Spleen (tissue), 7 donors: ENCODE measurements around the gene RGS9BP.

Source experiments
- POLR2A ChIP-seq, 3 donors: fragments of 450-650 bp; IDR thresholded peaks; one replicate each; pipeline ENCODE4 v1.5.1; 2017; ENCODE audit warnings: antibody characterized with exemption in 3 of 3, mild to moderate bottlenecking in 1 of 3
- POLR2AphosphoS5 ChIP-seq, 3 donors: sonication (generic); formaldehyde crosslinking; IDR thresholded peaks; one replicate each; pipeline ENCODE4 v1.5.1; 2017; ENCODE audit warnings: antibody characterized with exemption in 3 of 3
- TF ChIP-seq, protein P1 (sequence below), 11 experiments: fragments of 200-600 bp in 7 of 11; fragments of 450-650 bp in 4 of 11; sonication (generic) in 4 of 11; IDR thresholded peaks in 8 of 11; conservative IDR thresholded peaks in 3 of 11; 1 replicate in 7 of 11; 2 replicates in 4 of 11; pipeline versions ENCODE4 v1.4.0 to v1.8.0; 2016 to 2021; ENCODE audit warnings: antibody characterized with exemption in 11 of 11, inconsistent platforms in 4 of 11, mild to moderate bottlenecking in 1 of 11
- donor health status: DM: no; HTN: no; CAD: no; lungs with moderate emphysema.
- donor health status: DM: no; HTN: no; CAD: no.
- donor health status: DM: no; HTN: no; CAD: no.

DNA sequence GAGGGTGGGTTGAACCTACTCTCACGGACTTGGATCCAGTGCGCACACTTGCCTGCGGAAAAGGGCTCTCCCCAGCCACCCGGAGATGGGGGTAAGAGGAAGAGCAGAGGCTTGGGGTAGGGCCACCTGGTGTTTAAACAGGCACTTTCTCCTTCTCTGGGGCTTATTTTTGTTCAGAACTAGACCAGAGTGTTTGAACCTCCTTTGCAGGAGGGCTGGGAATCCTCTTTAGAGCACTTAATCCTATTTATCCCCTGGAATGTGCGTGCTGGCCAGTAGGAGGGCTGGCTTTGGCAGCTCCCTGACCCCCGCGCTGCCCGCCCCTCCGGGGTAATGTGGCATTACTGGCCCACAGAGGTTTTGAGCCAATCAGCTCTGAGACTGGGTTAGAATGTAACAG lies 2.0 kb downstream of the RGS9BP start:
- TF ChIP-seq, protein P1, sequence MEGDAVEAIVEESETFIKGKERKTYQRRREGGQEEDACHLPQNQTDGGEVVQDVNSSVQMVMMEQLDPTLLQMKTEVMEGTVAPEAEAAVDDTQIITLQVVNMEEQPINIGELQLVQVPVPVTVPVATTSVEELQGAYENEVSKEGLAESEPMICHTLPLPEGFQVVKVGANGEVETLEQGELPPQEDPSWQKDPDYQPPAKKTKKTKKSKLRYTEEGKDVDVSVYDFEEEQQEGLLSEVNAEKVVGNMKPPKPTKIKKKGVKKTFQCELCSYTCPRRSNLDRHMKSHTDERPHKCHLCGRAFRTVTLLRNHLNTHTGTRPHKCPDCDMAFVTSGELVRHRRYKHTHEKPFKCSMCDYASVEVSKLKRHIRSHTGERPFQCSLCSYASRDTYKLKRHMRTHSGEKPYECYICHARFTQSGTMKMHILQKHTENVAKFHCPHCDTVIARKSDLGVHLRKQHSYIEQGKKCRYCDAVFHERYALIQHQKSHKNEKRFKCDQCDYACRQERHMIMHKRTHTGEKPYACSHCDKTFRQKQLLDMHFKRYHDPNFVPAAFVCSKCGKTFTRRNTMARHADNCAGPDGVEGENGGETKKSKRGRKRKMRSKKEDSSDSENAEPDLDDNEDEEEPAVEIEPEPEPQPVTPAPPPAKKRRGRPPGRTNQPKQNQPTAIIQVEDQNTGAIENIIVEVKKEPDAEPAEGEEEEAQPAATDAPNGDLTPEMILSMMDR (IDR thresholded peaks at IDR 0.05 in 8 of 11, conservative IDR thresholded peaks at IDR 0.05 in 3 of 11) = no peak
- TF ChIP-seq POLR2AphosphoS5 (IDR thresholded peaks at IDR 0.05) (no peak), POLR2A (IDR thresholded peaks at IDR 0.05) (no peak)
